ELR (cell line): ENCODE results near the gene MPG.
"Not testable (repeated sequence)": the region's sequence is repeated elsewhere in the genome, so short reads cannot be mapped to it uniquely, and the experiment has no call there.

Experiments
- DNase-seq: peaks from one replicate; pipeline ENCODE4 v3.0.0-alpha.2; 2015; ENCODE audit warnings: low read depth

The MPG gene

GRCh38 chr16:112153-112840, 34.3 kb downstream of the MPG start:
- DNase-seq: no peak

- no peak for DNase-seq
Observed at GRCh38 chr16:114327-114726, 36.3 kb downstream of the MPG start.

- no peak for DNase-seq
Observed at GRCh38 chr16:116015-116414, 38.0 kb downstream of the MPG start.

- DNase-seq: peak; percentile 67
Observed at GRCh38 chr16:117379-118365, 39.6 kb downstream of the MPG start.

GRCh38 chr16:118857-119256, 40.8 kb downstream of the MPG start:
- no peak for DNase-seq

GRCh38 chr16:119295-119694, 41.3 kb downstream of the MPG start:
- DNase-seq: no peak

- DNase-seq: no peak
Observed at GRCh38 chr16:119835-120491, 41.9 kb downstream of the MPG start.

- no peak for DNase-seq
Observed at GRCh38 chr16:120756-121155, 42.7 kb downstream of the MPG start.

- DNase-seq: no peak
Observed at GRCh38 chr16:122361-122760, 44.3 kb downstream of the MPG start.

GRCh38 chr16:123558-124350, 45.7 kb downstream of the MPG start:
- DNase-seq: not testable (repeated sequence)

GRCh38 chr16:125011-125410, 47.0 kb downstream of the MPG start:
- DNase-seq: no peak

GRCh38 chr16:129075-129474, 51.0 kb downstream of the MPG start:
- no peak for DNase-seq

- no peak for DNase-seq
Observed at GRCh38 chr16:130533-131173, 52.6 kb downstream of the MPG start.

GRCh38 chr16:132120-132519, 54.1 kb downstream of the MPG start:
- DNase-seq: no peak

GRCh38 chr16:133716-134115, 55.7 kb downstream of the MPG start:
- no peak for DNase-seq
